ENCODE measurements around the gene DARS2.

DNA sequence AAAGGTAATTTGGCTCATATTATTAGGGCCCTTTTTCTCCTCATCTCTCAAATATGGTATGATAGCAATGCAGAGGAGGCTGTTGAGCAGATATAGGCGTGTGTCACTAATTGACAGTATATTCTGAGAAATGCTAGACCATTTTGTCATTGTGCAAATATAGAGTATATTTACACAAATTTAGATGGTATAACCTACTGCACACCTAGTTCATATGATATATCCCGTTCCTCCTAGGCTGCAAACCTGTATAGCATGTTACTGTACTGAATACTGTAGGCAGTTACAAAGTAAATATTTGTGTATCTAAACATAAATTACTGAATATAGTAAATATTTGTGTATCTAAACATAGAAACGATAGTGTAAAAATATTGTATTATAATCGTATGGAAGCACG, 52.3 kb downstream of the DARS2 start:
- TF ChIP-seq, protein P1, sequence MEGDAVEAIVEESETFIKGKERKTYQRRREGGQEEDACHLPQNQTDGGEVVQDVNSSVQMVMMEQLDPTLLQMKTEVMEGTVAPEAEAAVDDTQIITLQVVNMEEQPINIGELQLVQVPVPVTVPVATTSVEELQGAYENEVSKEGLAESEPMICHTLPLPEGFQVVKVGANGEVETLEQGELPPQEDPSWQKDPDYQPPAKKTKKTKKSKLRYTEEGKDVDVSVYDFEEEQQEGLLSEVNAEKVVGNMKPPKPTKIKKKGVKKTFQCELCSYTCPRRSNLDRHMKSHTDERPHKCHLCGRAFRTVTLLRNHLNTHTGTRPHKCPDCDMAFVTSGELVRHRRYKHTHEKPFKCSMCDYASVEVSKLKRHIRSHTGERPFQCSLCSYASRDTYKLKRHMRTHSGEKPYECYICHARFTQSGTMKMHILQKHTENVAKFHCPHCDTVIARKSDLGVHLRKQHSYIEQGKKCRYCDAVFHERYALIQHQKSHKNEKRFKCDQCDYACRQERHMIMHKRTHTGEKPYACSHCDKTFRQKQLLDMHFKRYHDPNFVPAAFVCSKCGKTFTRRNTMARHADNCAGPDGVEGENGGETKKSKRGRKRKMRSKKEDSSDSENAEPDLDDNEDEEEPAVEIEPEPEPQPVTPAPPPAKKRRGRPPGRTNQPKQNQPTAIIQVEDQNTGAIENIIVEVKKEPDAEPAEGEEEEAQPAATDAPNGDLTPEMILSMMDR (IDR thresholded peaks at IDR 0.05) = no peak
- no peak for TF ChIP-seq POLR2AphosphoS5 (IDR thresholded peaks at IDR 0.05)
- TF ChIP-seq POLR2A (IDR thresholded peaks at IDR 0.05) = no peak
